ENCODE data around the gene CYP1A2. TPM values are rescaled to one million over a fixed set of nuclear protein-coding genes. Genes with fewer than 3 reads are reported as not detected.

Gene CYP1A2
- total RNA-seq, 1 experiment from 2014 or later = not detected

GRCh38 chr15:74709011-74709410, 39.6 kb upstream of the CYP1A2 start:
- no peak overlapping the region for H3K27ac Mint-ChIP-seq
- H3K23ac ChIP-seq (ENCODE audit: insufficient read length, low read depth, low read length) = no peak overlapping the region
- H3K23me2 ChIP-seq (ENCODE audit: insufficient read length, low read depth, low read length, poor library complexity, severe bottlenecking) = no peaks in the 10 kb centered on the region
- H4K91ac ChIP-seq (ENCODE audit: insufficient read length, low read depth, low read length) = no peak overlapping the region
- H2BK12ac ChIP-seq (ENCODE audit: insufficient read length, low read depth, low read length) = no peak overlapping the region
- no peak overlapping the region for H3K4me2 ChIP-seq (ENCODE audit: insufficient read depth, insufficient read length, low read length)
- no peak overlapping the region for H4K8ac ChIP-seq (replicated peaks; ENCODE audit: insufficient read length, low read depth, low read length)
- H3K9ac ChIP-seq (ENCODE audit: extremely low read depth, insufficient read length, low read length) = no peak overlapping the region
- no peaks in the 10 kb centered on the region for H3K27me3 ChIP-seq (ENCODE audit: insufficient read depth, low read length)
- no peak overlapping the region for H2AK5ac ChIP-seq (ENCODE audit: insufficient read length, low read length)
- H3K9me3 Mint-ChIP-seq = no peaks in the 10 kb centered on the region
- H3K4me1 ChIP-seq (ENCODE audit: insufficient read depth, low read length) = no peaks in the 10 kb centered on the region
- H4K20me1 ChIP-seq (ENCODE audit: control insufficient read depth, insufficient read depth, insufficient read length) = no peaks in the 10 kb centered on the region
- H3K4me1 Mint-ChIP-seq = no peaks in the 10 kb centered on the region
- WGBS (ENCODE audit: extremely low coverage, insufficient read length, low lambda C conversion rate) = no CpG with 5 or more reads among the region's 1 CpG
- H3K79me2 ChIP-seq (ENCODE audit: insufficient read depth, low read length) = no peaks in the 10 kb centered on the region
- no peak overlapping the region for H2AFZ ChIP-seq (ENCODE audit: low read length)
- no peak overlapping the region for H2BK120ac ChIP-seq (ENCODE audit: low read depth, low read length, poor library complexity, severe bottlenecking)
- H3K9me3 ChIP-seq (ENCODE audit: control insufficient read depth, low read depth, low read length) = no peaks in the 10 kb centered on the region
- no peaks in the 10 kb centered on the region for H3K36me3 Mint-ChIP-seq (ENCODE audit: insufficient read depth in 1 of 3, low read depth in 3 of 3)
- H3K27me3 Mint-ChIP-seq (ENCODE audit: low read depth) = peaks cover 48% of the 10 kb centered on the region
- H2BK15ac ChIP-seq (ENCODE audit: low read depth, low read length) = no peak overlapping the region
- no peak overlapping the region for H3K18ac ChIP-seq (ENCODE audit: insufficient read length, low read depth, low read length)
- DNase-seq = no peak
- H4K5ac ChIP-seq (ENCODE audit: insufficient read length, low read depth, low read length) = no peak overlapping the region
- no peak overlapping the region for H3K27ac ChIP-seq (ENCODE audit: insufficient read length, low read depth, low read length)
- H3K4ac ChIP-seq (ENCODE audit: low read depth, low read length) = no peak overlapping the region
- H2BK20ac ChIP-seq (ENCODE audit: low read depth, low read length, poor library complexity, severe bottlenecking) = no peak overlapping the region
- no peak overlapping the region for H3K14ac ChIP-seq (ENCODE audit: insufficient read depth, low read length)
- H3K4me3 Mint-ChIP-seq = no peak overlapping the region
- H3T11ph ChIP-seq (ENCODE audit: low read length) = no peak overlapping the region
- no peak overlapping the region for H2BK5ac ChIP-seq (ENCODE audit: insufficient read length, low read length)
- no peak for TF ChIP-seq CTCF (conservative IDR thresholded peaks at IDR 0.05)
- no peaks in the 10 kb centered on the region for H3K79me1 ChIP-seq (ENCODE audit: insufficient read depth, low read depth, low read length, poor library complexity, severe bottlenecking)
- no peak overlapping the region for H3K56ac ChIP-seq (ENCODE audit: insufficient read length, low read depth, low read length)

Data from H9 (cell line).